Gastroesophageal sphincter (tissue), 4 donors: ENCODE results near the gene FFAR2. TPM values are rescaled to one million over a fixed set of nuclear protein-coding genes. Genes with fewer than 3 reads are reported as not detected.

ENCODE experiments used
- ATAC-seq: fragments of 150-250 bp; one replicate; pipeline ENCODE4 v1.9.1; 2016; ENCODE audit warnings: mild to moderate bottlenecking, moderate library complexity
- H3K27ac ChIP-seq, 4 donors: fragments of 200-600 bp; sonication (generic) in 3 of 4; 1 replicate in 3 of 4; 2 replicates in 1 of 4; pipeline ENCODE4 v1.5.1; 2016 to 2019
- H3K27me3 ChIP-seq: fragments of 200-600 bp; sonication (generic); one replicate; pipeline ENCODE4 v1.5.1; 2019
- H3K36me3 ChIP-seq, 2 donors: fragments of 200-600 bp; sonication (generic); one replicate each; pipeline ENCODE4 v1.5.1; 2019; ENCODE audit warnings: control low read depth in 1 of 2
- H3K4me1 ChIP-seq, 3 donors: fragments of 200-600 bp; sonication (generic); 1 replicate in 2 of 3; 2 replicates in 1 of 3; pipeline ENCODE4 v1.5.1; 2016 to 2019; ENCODE audit warnings: control low read depth in 2 of 3
- H3K4me3 ChIP-seq, 2 donors: fragments of 200-600 bp; sonication (generic); one replicate each; pipeline ENCODE4 v1.5.1; 2019; ENCODE audit warnings: mild to moderate bottlenecking in 1 of 2, moderate library complexity in 1 of 2
- H3K9me3 ChIP-seq, 3 donors: fragments of 200-600 bp; sonication (generic); one replicate each; pipeline ENCODE4 v1.5.1; 2017 to 2019; ENCODE audit warnings: control low read depth in 2 of 3
- CTCF ChIP-seq, 4 experiments: fragments of 200-600 bp in 2 of 4; fragments of 450-650 bp in 2 of 4; sonication (generic) in 1 of 4; IDR thresholded peaks; one replicate each; pipeline ENCODE4 v1.5.1; 2017 to 2019; ENCODE audit warnings: antibody characterized with exemption in 4 of 4, mild to moderate bottlenecking in 2 of 4, moderate library complexity in 2 of 4
- EP300 ChIP-seq: sonication (generic); formaldehyde crosslinking; IDR thresholded peaks from one replicate; pipeline ENCODE4 v1.6.1; 2017; ENCODE audit warnings: antibody characterized with exemption, mild to moderate bottlenecking
- POLR2A ChIP-seq, 2 donors: fragments of 450-650 bp; IDR thresholded peaks; one replicate each; pipeline ENCODE4 v1.6.1; 2017; ENCODE audit warnings: antibody characterized with exemption in 2 of 2, mild to moderate bottlenecking in 2 of 2, moderate library complexity in 1 of 2
- POLR2AphosphoS5 ChIP-seq: sonication (generic); formaldehyde crosslinking; IDR thresholded peaks from one replicate; pipeline ENCODE4 v1.6.1; 2017; ENCODE audit warnings: antibody characterized with exemption
- WGBS, 2 donors: methylation state at CpG; one replicate each; pipeline ENCODE4 v1.1.5; 2018; ENCODE audit warnings: low coverage in 1 of 2; 5-methylcytosine and 5-hydroxymethylcytosine counted together
- total RNA-seq, 4 donors: library from RNA; depleted of rRNA; stranded (reverse); fragments of >200 nt; gene quantifications; one replicate each; pipeline ENCODE4 v1.1.0, GENCODE V29; 2016

The FFAR2 gene
- total RNA-seq, 4 donors from 2014 or later: 0.35 to 1.3 TPM; not detected in 2

- H3K9me3 ChIP-seq: no peaks in the 10 kb centered on the region
- H3K27ac ChIP-seq: no peak overlapping the region
- WGBS, 2 donors: 46 to 74% methylated on average over 6 to 7 of the region's 7 CpGs
- TF ChIP-seq POLR2A (IDR thresholded peaks at IDR 0.05) (no peak), POLR2AphosphoS5 (no peak), CTCF (IDR thresholded peaks at IDR 0.05) (no peak), EP300 (no peak)
- H3K36me3 ChIP-seq: no peaks in the 10 kb centered on the region
- peaks cover 0 to 6% (median 4%) of the 10 kb centered on the region in 3 donors for H3K4me1 ChIP-seq
- ATAC-seq: no peak
- no peak overlapping the region for H3K4me3 ChIP-seq
- H3K27me3 ChIP-seq: peaks cover 47% of the 10 kb centered on the region
Observed at GRCh38 chr19:35442091-35442490, 6.0 kb upstream of the FFAR2 start.

- no peak for TF ChIP-seq POLR2A (IDR thresholded peaks at IDR 0.05)
- no peak for TF ChIP-seq CTCF (IDR thresholded peaks at IDR 0.05)
- no peak for TF ChIP-seq EP300
- TF ChIP-seq POLR2AphosphoS5: no peak
- Histone ChIP-seq H3K4me1 (peaks cover 0 to 7% (median 0%) of the 10 kb centered on the region in 3 donors), H3K27me3 (peaks cover 44% of the 10 kb centered on the region), H3K4me3 (no peak overlapping the region), H3K27ac (no peak overlapping the region), H3K36me3 (no peaks in the 10 kb centered on the region), H3K9me3 (no peaks in the 10 kb centered on the region)
- ATAC-seq: no peak
- WGBS, 2 donors: 50 to 67% methylated on average over 1 of the region's 1 CpG
Observed at GRCh38 chr19:35444735-35445134, 3.3 kb upstream of the FFAR2 start.

GRCh38 chr19:35445826-35446593, 2.0 kb upstream of the FFAR2 start:
- no peaks in the 10 kb centered on the region for H3K9me3 ChIP-seq
- no peak overlapping the region for H3K27ac ChIP-seq
- H3K4me1 ChIP-seq: peaks cover 0 to 9% (median 0%) of the 10 kb centered on the region in 3 donors
- TF ChIP-seq POLR2AphosphoS5: no peak
- TF ChIP-seq EP300: no peak
- TF ChIP-seq POLR2A (IDR thresholded peaks at IDR 0.05): no peak
- TF ChIP-seq CTCF (IDR thresholded peaks at IDR 0.05): no peak
- H3K4me3 ChIP-seq: no peak overlapping the region
- 64 to 72% methylated on average over 8 to 20 of the region's 21 CpGs for WGBS, 2 donors
- H3K36me3 ChIP-seq: no peaks in the 10 kb centered on the region
- no peak for ATAC-seq
- peaks cover 48% of the 10 kb centered on the region for H3K27me3 ChIP-seq

GRCh38 chr19:35449359-35450043, 1.4 kb downstream of the FFAR2 start:
- H3K27ac ChIP-seq: no peak overlapping the region
- H3K36me3 ChIP-seq: no peaks in the 10 kb centered on the region
- WGBS, 2 donors: 20 to 69% methylated on average over 1 to 8 of the region's 27 CpGs
- H3K9me3 ChIP-seq: no peaks in the 10 kb centered on the region
- H3K27me3 ChIP-seq: peaks cover 62% of the 10 kb centered on the region
- no peak for TF ChIP-seq POLR2AphosphoS5
- no peak for TF ChIP-seq EP300
- TF ChIP-seq POLR2A (IDR thresholded peaks at IDR 0.05): no peak
- TF ChIP-seq CTCF (IDR thresholded peaks at IDR 0.05): no peak
- peaks cover 0 to 9% (median 0%) of the 10 kb centered on the region in 3 donors for H3K4me1 ChIP-seq
- no peak overlapping the region for H3K4me3 ChIP-seq
- no peak for ATAC-seq
